Activated CD4-positive, alpha-beta T cell treated with anti-CD3 and anti-CD28 coated beads for 36 hours (primary cell): ENCODE results near the gene CBFA2T3. TPM values are rescaled to one million over a fixed set of nuclear protein-coding genes. Genes with fewer than 3 reads are reported as not detected.

Source experiments
- ATAC-seq: fragments of 200-7000 bp; cut with Tn5 transposase; one replicate; pipeline ENCODE4 v1.10.0; 2021; ENCODE audit warnings: mild to moderate bottlenecking, moderate library complexity
- CTCF ChIA-PET: fragments of 350-600 bp; sonication (Branson Sonifier 250); formaldehyde crosslinking; loops from one replicate; lab custom pipeline; 2021; ENCODE audit warnings: antibody characterized with exemption; lab: Charles Lee
- POLR2A ChIA-PET: fragments of 350-600 bp; sonication (Branson Sonifier 250); formaldehyde crosslinking; loops from one replicate; lab custom pipeline; 2021; ENCODE audit warnings: antibody characterized with exemption, inconsistent platforms; lab: Charles Lee
- DNase-seq: peaks from one replicate; pipeline ENCODE4 v3.0.0-alpha.2; 2020
- H3K27ac Mint-ChIP-seq: one replicate; pipeline ENCODE4 v1.8.0; 2021; ENCODE audit warnings: mixed read lengths
- H3K27me3 Mint-ChIP-seq: one replicate; pipeline ENCODE4 v1.8.0; 2021; ENCODE audit warnings: mixed read lengths
- H3K36me3 Mint-ChIP-seq: one replicate; pipeline ENCODE4 v1.8.0; 2021; ENCODE audit warnings: low read depth, mixed read lengths
- H3K4me1 Mint-ChIP-seq: one replicate; pipeline ENCODE4 v1.8.0; 2021; ENCODE audit warnings: mixed read lengths
- H3K4me3 Mint-ChIP-seq: one replicate; pipeline ENCODE4 v1.8.0; 2021; ENCODE audit warnings: mild to moderate bottlenecking, moderate library complexity, mixed read lengths
- H3K9me3 Mint-ChIP-seq: one replicate; pipeline ENCODE4 v1.8.0; 2021; ENCODE audit warnings: low read depth, mixed read lengths
- intact Hi-C, 2 experiments: fragments of 100-400 bp; cut with DNase I in 1 of 2; cut with micrococcal nuclease in 1 of 2; formaldehyde crosslinking; loops; one replicate each; pipeline versions ENCODE4 v1.14.2 to v1.15.1; 2022 to 2024; cut with DNase I, micrococcal nuclease
- total RNA-seq, 2 experiments: library from RNA; stranded (reverse); gene quantifications; one replicate each; pipeline ENCODE4 v1.2.3, GENCODE V29; 2021

The CBFA2T3 gene
- total RNA-seq, 2 experiments from 2014 or later = 0.30 to 0.34 TPM

- no peaks in the 10 kb centered on the region for H3K9me3 Mint-ChIP-seq
- ChIA-PET CTCF (interaction anchor here (1.5 kb wide), 1 partner anchor 23 kb away, joined by 5 read pairs; no protein-coding TSS in a partner anchor), POLR2A (no interaction called here)
- H3K27ac Mint-ChIP-seq = no peak overlapping the region
- ATAC-seq (no peak), DNase-seq (no peak)
- H3K27me3 Mint-ChIP-seq = no peaks in the 10 kb centered on the region
- H3K4me1 Mint-ChIP-seq = no peaks in the 10 kb centered on the region
- intact Hi-C loops = no loop called here
- peaks cover 3% of the 10 kb centered on the region for H3K36me3 Mint-ChIP-seq
- no peak overlapping the region for H3K4me3 Mint-ChIP-seq
Measured at GRCh38 chr16:88835383-88835782, 141.6 kb downstream of the CBFA2T3 start.

GRCh38 chr16:88834670-88835069 lies 142.3 kb downstream of the CBFA2T3 start:
- Mint-ChIP-seq H3K9me3 (no peaks in the 10 kb centered on the region), H3K36me3 (no peaks in the 10 kb centered on the region), H3K27me3 (no peaks in the 10 kb centered on the region), H3K4me3 (no peak overlapping the region), H3K27ac (no peak overlapping the region), H3K4me1 (no peaks in the 10 kb centered on the region)
- ChIA-PET CTCF (interaction anchor here (1.5 kb wide), 1 partner anchor 23 kb away, joined by 5 read pairs; no protein-coding TSS in a partner anchor), POLR2A (no interaction called here)
- ATAC-seq (no peak), DNase-seq (no peak)
- intact Hi-C loops = no loop called here

DNA sequence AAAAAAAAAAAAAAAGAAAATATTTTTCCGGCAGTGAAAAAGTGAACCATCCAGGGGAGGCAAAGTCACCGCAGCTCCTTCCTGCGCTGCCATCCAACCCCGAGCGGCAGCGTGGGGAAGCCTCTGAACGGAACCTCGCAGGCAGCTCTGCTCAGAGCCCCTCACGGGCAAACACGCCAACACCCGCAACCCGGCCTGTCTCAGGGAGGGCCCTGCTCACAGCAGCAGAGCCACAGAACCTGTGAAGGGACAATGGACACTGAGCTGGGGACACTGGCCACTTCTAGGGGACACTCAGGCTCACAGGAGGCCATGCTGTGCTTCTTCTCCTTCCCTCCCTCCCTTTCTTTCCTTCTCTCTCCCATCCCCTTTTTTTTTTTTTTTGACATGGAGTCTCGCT lies 143.9 kb downstream of the CBFA2T3 start:
- POLR2A ChIA-PET = no interaction called here
- Mint-ChIP-seq H3K9me3 (no peaks in the 10 kb centered on the region), H3K4me1 (no peaks in the 10 kb centered on the region), H3K4me3 (no peak overlapping the region), H3K36me3 (no peaks in the 10 kb centered on the region), H3K27ac (no peak overlapping the region), H3K27me3 (no peaks in the 10 kb centered on the region)
- intact Hi-C loops = no loop called here
- DNase-seq (no peak), ATAC-seq (no peak)
- CTCF ChIA-PET = interaction anchor here (1.2 kb wide), 1 partner anchor 11 kb away, joined by 3 read pairs; no protein-coding TSS in a partner anchor

GRCh38 chr16:88831838-88832237 lies 145.2 kb downstream of the CBFA2T3 start:
- POLR2A ChIA-PET = no interaction called here
- Mint-ChIP-seq H3K4me3 (no peak overlapping the region), H3K27ac (no peak overlapping the region), H3K36me3 (no peaks in the 10 kb centered on the region), H3K27me3 (no peaks in the 10 kb centered on the region), H3K9me3 (no peaks in the 10 kb centered on the region), H3K4me1 (no peaks in the 10 kb centered on the region)
- DNase-seq = no peak
- CTCF ChIA-PET = no interaction called here
- no peak for ATAC-seq
- intact Hi-C loops = no loop called here

- ATAC-seq (no peak), DNase-seq (no peak)
- H3K4me3 Mint-ChIP-seq = no peak overlapping the region
- no peaks in the 10 kb centered on the region for H3K27me3 Mint-ChIP-seq
- intact Hi-C loops = no loop called here
- no peaks in the 10 kb centered on the region for H3K4me1 Mint-ChIP-seq
- H3K9me3 Mint-ChIP-seq = no peaks in the 10 kb centered on the region
- ChIA-PET POLR2A (no interaction called here), CTCF (no interaction called here)
- H3K36me3 Mint-ChIP-seq = no peaks in the 10 kb centered on the region
- H3K27ac Mint-ChIP-seq = no peak overlapping the region
Measured at GRCh38 chr16:88830783-88831182, 146.2 kb downstream of the CBFA2T3 start.

DNA sequence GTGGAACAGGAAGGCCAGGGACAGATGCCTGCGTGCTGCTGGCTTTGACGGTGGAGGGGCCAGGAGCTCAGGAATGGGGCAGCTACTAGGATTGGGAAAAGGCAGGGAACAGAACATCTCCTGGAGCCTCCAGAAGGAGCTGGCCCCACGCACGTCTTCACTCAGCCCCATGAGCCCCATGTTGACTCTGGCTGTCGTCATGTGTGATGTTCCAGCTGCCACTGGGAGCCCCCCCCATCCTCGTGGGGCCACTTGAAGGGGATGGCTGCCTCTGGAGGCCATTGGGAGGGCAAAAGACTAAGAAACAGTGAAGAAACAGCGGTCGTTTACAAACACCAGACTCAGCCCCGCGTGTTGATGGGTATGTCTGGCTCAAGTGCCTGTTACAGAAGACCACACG lies 146.7 kb downstream of the CBFA2T3 start:
- POLR2A ChIA-PET = no interaction called here
- H3K27ac Mint-ChIP-seq = no peak overlapping the region
- H3K9me3 Mint-ChIP-seq = no peaks in the 10 kb centered on the region
- H3K4me3 Mint-ChIP-seq = no peak overlapping the region
- no peaks in the 10 kb centered on the region for H3K36me3 Mint-ChIP-seq
- ATAC-seq (no peak), DNase-seq (no peak)
- no peaks in the 10 kb centered on the region for H3K27me3 Mint-ChIP-seq
- CTCF ChIA-PET = no interaction called here
- intact Hi-C loops = no loop called here
- H3K4me1 Mint-ChIP-seq = no peaks in the 10 kb centered on the region

DNA sequence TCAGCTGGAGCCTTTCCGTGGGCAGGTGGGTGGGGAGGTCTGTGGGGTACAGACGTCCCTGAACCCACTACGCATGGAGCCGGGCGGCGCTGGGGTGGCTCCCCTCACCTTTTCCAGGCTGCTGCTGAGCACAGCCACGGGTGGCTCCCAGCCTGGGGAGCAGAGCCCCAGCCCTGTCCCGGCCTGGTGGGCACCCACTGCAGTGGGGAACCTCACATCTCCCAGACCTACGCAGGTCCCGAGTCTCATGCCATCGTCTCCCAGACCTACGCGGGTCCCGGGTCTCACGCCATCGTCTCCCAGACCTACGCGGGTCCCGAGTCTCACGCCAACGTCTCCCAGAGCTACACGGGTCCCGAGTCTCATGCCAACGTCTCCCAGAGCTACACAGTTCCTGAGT lies 148.3 kb downstream of the CBFA2T3 start:
- no peak for DNase-seq
- POLR2A ChIA-PET = no interaction called here
- ATAC-seq = no peak
- H3K9me3 Mint-ChIP-seq = no peaks in the 10 kb centered on the region
- CTCF ChIA-PET = no interaction called here
- H3K27me3 Mint-ChIP-seq = no peaks in the 10 kb centered on the region
- intact Hi-C loops = no loop called here
- H3K36me3 Mint-ChIP-seq = no peaks in the 10 kb centered on the region
- H3K27ac Mint-ChIP-seq = no peak overlapping the region
- H3K4me3 Mint-ChIP-seq = no peak overlapping the region
- H3K4me1 Mint-ChIP-seq = no peaks in the 10 kb centered on the region

DNA sequence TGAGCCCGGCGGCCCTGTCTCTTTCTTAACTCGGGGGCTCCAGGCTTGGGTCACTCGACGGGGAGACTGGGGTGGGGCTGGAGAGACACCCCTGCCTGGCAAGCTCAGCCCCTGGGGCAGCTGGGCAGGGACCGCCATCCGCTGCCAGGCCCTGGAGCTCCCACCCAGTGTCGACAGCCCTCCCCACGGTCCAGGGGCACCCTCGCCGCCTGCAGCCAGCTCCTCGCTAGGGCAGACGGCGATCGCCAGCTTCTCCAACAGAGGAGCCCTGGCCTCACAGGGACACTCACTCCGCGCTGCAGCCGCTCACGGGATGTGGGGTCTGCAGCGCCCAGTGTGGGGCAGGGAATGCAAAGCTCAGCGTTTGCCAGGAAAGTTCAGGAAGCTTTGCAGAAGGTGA lies 149.3 kb downstream of the CBFA2T3 start:
- ChIA-PET CTCF (no interaction called here), POLR2A (no interaction called here)
- no peak overlapping the region for H3K27ac Mint-ChIP-seq
- intact Hi-C loops = no loop called here
- H3K4me1 Mint-ChIP-seq = no peaks in the 10 kb centered on the region
- no peaks in the 10 kb centered on the region for H3K9me3 Mint-ChIP-seq
- no peak overlapping the region for H3K4me3 Mint-ChIP-seq
- H3K27me3 Mint-ChIP-seq = no peaks in the 10 kb centered on the region
- ATAC-seq = no peak
- DNase-seq = no peak
- H3K36me3 Mint-ChIP-seq = no peaks in the 10 kb centered on the region

GRCh38 chr16:88826070-88826840 lies 150.8 kb downstream of the CBFA2T3 start:
- H3K9me3 Mint-ChIP-seq = no peaks in the 10 kb centered on the region
- H3K36me3 Mint-ChIP-seq = no peaks in the 10 kb centered on the region
- ATAC-seq = no peak
- no peak overlapping the region for H3K4me3 Mint-ChIP-seq
- ChIA-PET POLR2A (no interaction called here), CTCF (interaction anchor here (1.1 kb wide), 1 partner anchor 28 kb away, joined by 3 read pairs; no protein-coding TSS in a partner anchor)
- no peak for DNase-seq
- H3K4me1 Mint-ChIP-seq = no peaks in the 10 kb centered on the region
- H3K27ac Mint-ChIP-seq = no peak overlapping the region
- no peaks in the 10 kb centered on the region for H3K27me3 Mint-ChIP-seq
- intact Hi-C loops = no loop called here

DNA sequence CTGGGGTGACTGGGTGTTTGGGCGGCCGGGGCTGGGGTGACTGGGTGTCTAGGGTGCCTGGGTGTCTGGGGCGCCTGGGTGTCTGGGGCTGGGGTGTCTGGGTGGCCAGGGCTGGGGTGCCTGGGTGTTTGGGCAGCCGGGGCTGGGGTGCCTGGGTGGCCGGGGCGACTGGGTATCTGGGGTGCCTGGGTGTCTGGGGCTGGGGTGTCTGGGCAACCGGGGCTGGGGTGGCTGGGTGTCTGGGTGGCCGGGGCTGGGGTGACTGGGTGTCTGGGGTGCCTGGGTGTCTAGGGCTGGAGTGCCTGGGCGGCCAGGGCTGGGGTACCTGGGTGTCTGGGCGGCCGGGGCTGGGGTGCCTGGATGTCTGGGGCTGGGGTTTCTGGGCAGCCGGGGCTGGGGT lies 151.9 kb downstream of the CBFA2T3 start:
- intact Hi-C loops = no loop called here
- no peaks in the 10 kb centered on the region for H3K27me3 Mint-ChIP-seq
- ATAC-seq (no peak), DNase-seq (no peak)
- CTCF ChIA-PET = no interaction called here
- H3K27ac Mint-ChIP-seq = no peak overlapping the region
- H3K4me1 Mint-ChIP-seq = no peaks in the 10 kb centered on the region
- POLR2A ChIA-PET = no interaction called here
- H3K4me3 Mint-ChIP-seq = no peak overlapping the region
- H3K9me3 Mint-ChIP-seq = no peaks in the 10 kb centered on the region
- H3K36me3 Mint-ChIP-seq = no peaks in the 10 kb centered on the region
